ENCODE data around the gene TEX53. TPM values are rescaled to one million over a fixed set of nuclear protein-coding genes. Genes with fewer than 3 reads are reported as not detected.

TEX53 gene
- total RNA-seq, 2 donors from 2014 or later = not detected

DNA sequence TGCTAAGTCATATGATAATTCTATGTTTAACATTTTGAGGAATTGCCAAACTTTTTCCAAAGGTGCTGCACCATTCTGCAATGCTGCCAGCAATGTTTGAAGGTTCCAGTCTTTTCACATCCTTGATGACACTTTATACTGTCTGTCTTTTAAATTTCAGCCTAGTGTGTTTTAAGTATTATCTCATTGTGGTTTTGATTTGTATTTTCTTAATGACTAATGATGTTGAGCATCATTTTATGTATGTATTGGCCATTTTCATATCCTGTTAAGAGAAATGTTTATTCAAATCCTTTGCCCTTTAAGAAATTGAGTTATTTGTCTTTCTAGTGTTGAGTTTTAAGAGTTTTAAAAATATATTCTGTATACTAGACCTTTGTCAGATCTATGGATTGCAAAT, 29.4 kb upstream of the TEX53 start:
- H3K4me1 ChIP-seq (ENCODE audit: control insufficient read depth in 1 of 2, low read depth in 2 of 2) = no peaks in the 10 kb centered on the region
- no peaks in the 10 kb centered on the region for H3K36me3 ChIP-seq
- no peak for ATAC-seq (ENCODE audit: insufficient number of reproducible peaks, low FRiP score, low read depth)
- H3K9me3 ChIP-seq = no peaks in the 10 kb centered on the region
- no peak for DNase-seq (ENCODE audit: low spot score)
- TF ChIP-seq, protein P1, sequence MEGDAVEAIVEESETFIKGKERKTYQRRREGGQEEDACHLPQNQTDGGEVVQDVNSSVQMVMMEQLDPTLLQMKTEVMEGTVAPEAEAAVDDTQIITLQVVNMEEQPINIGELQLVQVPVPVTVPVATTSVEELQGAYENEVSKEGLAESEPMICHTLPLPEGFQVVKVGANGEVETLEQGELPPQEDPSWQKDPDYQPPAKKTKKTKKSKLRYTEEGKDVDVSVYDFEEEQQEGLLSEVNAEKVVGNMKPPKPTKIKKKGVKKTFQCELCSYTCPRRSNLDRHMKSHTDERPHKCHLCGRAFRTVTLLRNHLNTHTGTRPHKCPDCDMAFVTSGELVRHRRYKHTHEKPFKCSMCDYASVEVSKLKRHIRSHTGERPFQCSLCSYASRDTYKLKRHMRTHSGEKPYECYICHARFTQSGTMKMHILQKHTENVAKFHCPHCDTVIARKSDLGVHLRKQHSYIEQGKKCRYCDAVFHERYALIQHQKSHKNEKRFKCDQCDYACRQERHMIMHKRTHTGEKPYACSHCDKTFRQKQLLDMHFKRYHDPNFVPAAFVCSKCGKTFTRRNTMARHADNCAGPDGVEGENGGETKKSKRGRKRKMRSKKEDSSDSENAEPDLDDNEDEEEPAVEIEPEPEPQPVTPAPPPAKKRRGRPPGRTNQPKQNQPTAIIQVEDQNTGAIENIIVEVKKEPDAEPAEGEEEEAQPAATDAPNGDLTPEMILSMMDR (IDR thresholded peaks at IDR 0.05) = no peak
- no peaks in the 10 kb centered on the region for H3K27me3 ChIP-seq (replicated peaks; ENCODE audit: insufficient read depth)
- H3K4me3 ChIP-seq = no peak overlapping the region
- H3K27ac ChIP-seq = no peak overlapping the region

DNA sequence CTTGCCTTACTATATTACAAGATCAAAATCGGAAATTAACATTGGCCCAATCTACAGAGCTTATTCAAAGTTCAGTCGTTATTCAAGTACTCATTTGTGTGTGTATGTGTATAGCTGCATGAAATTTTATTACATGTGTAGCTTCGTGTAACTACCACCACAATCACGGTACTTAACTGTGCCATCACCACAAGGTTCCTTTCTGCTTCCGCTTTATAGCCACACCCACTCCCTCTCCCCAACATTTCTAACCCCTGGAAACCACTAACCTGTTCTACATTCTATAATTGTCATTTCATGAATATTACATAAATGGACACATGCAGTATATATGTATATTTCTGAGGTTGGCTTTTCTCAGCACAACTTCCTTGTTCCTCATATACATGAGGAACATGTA, 28.3 kb upstream of the TEX53 start:
- no peaks in the 10 kb centered on the region for H3K9me3 ChIP-seq
- TF ChIP-seq, protein P1 (IDR thresholded peaks at IDR 0.05) = no peak
- DNase-seq (ENCODE audit: low spot score) = no peak
- no peaks in the 10 kb centered on the region for H3K36me3 ChIP-seq
- no peaks in the 10 kb centered on the region for H3K4me1 ChIP-seq (ENCODE audit: control insufficient read depth in 1 of 2, low read depth in 2 of 2)
- no peaks in the 10 kb centered on the region for H3K27me3 ChIP-seq (replicated peaks; ENCODE audit: insufficient read depth)
- no peak overlapping the region for H3K4me3 ChIP-seq
- no peak for ATAC-seq (ENCODE audit: insufficient number of reproducible peaks, low FRiP score, low read depth)
- H3K27ac ChIP-seq = no peak overlapping the region

DNA sequence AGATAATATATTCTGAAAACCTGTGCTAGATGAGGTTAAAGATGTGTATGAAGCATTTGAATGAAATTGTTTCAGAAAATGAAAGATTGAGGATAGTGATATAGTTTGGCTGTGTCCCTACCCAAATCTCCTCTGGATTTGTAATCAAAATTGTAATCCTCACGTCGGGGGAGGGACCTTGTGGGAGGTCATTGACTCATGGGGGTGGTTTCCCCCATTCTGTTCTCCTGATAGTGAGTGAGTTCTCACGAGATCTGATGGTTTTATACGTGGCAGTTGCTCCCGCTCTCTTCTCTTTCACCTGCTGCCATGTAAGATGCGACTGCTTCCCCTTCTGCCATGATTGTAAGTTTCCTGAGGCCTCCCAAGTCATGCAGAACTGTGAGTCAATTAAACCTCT, 26.4 kb upstream of the TEX53 start:
- ATAC-seq (ENCODE audit: insufficient number of reproducible peaks, low FRiP score, low read depth) = no peak
- TF ChIP-seq, protein P1 (IDR thresholded peaks at IDR 0.05) = no peak
- H3K4me3 ChIP-seq = no peak overlapping the region
- no peaks in the 10 kb centered on the region for H3K36me3 ChIP-seq
- no peaks in the 10 kb centered on the region for H3K9me3 ChIP-seq
- no peak overlapping the region for H3K27ac ChIP-seq
- DNase-seq (ENCODE audit: low spot score) = no peak
- no peaks in the 10 kb centered on the region for H3K4me1 ChIP-seq (ENCODE audit: control insufficient read depth in 1 of 2, low read depth in 2 of 2)
- no peaks in the 10 kb centered on the region for H3K27me3 ChIP-seq (replicated peaks; ENCODE audit: insufficient read depth)

DNA sequence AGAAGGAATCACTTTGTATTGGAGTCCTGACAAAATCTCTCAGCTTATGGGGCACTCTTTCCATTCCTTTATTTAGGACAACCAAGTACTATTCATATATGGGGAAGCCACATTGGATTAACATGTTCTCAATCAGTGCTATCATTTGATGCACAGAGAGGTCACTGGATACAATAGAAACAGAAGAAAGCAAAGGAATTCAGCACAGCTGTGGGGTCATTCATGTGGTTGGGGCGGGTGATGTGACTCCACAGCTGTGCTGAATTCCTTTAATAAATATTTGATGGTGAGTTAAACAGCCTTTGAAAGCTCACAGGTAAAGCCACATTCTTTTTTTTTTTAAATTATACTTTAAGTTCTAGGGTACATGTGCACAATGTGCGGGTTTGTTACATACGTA, 25.2 kb upstream of the TEX53 start:
- ATAC-seq (ENCODE audit: insufficient number of reproducible peaks, low FRiP score, low read depth) = no peak
- TF ChIP-seq, protein P1 (IDR thresholded peaks at IDR 0.05) = no peak
- Histone ChIP-seq H3K27me3 (replicated peaks; ENCODE audit: insufficient read depth) (no peaks in the 10 kb centered on the region), H3K4me3 (no peak overlapping the region), H3K9me3 (no peaks in the 10 kb centered on the region), H3K27ac (no peak overlapping the region), H3K36me3 (no peaks in the 10 kb centered on the region), H3K4me1 (ENCODE audit: control insufficient read depth in 1 of 2, low read depth in 2 of 2) (no peaks in the 10 kb centered on the region)
- no peak for DNase-seq (ENCODE audit: low spot score)

DNA sequence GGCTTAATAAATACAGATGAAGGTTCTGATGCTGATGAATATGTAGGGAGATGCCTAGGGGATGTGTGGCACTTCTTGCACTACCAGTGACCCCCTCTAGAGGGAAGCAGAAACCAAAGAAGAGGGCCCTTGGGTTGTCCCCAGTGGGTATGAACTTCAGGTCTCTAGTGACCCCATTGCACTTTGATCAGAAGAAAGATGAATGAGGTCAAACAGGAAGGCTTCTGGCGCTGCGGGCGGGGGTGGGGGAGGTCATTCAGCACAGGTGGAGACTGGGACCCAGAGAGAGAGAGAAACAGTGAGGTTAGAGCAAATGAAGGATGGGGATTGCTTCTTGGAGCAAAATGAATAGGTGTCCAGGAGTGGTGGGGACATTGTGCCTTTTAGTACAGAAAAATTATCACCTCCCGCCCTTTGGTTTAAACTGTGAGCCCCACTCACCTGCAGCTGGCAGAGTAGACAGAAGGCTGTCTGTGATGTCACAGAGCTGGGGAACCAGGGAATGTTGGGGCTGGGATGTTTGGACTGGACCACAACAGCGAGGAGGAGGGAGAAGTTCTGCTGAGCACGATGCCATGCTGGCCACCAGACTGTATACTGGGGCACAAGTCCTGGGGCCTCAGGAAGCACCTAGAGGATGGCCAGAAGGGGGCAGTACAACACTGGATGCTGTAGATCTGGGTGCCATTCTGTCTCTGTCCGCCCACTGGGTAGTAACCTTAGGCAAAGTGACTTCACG, 24.2 kb upstream of the TEX53 start, which contains the start of gene TEX48:
TEX48 (minus strand) TSS at position 599 of the 739 bp plus-strand sequence. CDS start 10,469 bp downstream, outside the sequence.
- no peaks in the 10 kb centered on the region for H3K27me3 ChIP-seq (replicated peaks; ENCODE audit: insufficient read depth)
- ATAC-seq (ENCODE audit: insufficient number of reproducible peaks, low FRiP score, low read depth) = no peak
- TF ChIP-seq, protein P1 (IDR thresholded peaks at IDR 0.05) = peak; percentile 50
- H3K4me1 ChIP-seq (ENCODE audit: control insufficient read depth in 1 of 2, low read depth in 2 of 2) = peaks cover 0 to 4% of the 10 kb centered on the region in 2 donors
- H3K36me3 ChIP-seq = no peaks in the 10 kb centered on the region
- no peak within 1 kb of the TSS for H3K27ac ChIP-seq
- no peaks in the 10 kb centered on the region for H3K9me3 ChIP-seq
- no peak within 1 kb of the TSS for H3K4me3 ChIP-seq
- no peak for DNase-seq (ENCODE audit: low spot score)

Measured in thoracic aorta (tissue), 2 donors.